Activated CD8-positive, alpha-beta memory T cell treated with anti-CD3 and anti-CD28 coated beads, Interleukin-2, amount 50 U/mL, for 48 hours (primary cell): ENCODE measurements around the gene HSD3B7.

ENCODE experiments used
- DNase-seq: peaks from one replicate; pipeline ENCODE4 v3.0.0-alpha.2; 2020

The HSD3B7 gene

GRCh38 chr16:30983898-30984610 lies 953 bp upstream of the HSD3B7 start:
- DNase-seq, result no peak

DNA sequence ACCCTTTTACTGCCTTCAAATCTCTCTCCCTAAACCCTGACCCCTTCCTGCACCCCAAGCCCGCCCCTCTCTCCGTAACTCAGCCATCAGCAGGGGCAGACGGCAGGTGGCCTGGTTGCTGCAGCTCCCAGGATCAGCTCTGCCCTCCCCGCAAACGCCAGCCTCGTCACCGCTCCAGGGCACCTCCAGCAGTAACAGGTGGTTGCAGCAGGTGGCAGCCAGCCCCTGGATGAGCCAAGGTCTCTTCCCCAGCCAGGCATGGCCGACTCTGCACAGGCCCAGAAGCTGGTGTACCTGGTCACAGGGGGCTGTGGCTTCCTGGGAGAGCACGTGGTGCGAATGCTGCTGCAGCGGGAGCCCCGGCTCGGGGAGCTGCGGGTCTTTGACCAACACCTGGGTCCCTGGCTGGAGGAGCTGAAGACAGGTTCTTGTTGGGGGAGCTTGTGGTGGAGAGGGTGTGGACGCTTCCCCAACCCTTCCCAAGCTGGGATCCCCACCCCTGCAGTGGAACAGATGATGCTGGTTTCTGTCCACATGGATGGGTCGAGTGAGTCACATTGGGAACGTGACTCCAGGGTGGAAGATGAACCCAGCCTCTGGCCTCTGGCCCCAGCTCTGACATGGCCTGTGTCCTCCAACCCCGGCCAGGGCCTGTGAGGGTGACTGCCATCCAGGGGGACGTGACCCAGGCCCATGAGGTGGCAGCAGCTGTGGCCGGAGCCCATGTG lies 558 bp downstream of the HSD3B7 start:
- no peak for DNase-seq

GRCh38 chr16:30986129-30986991 lies 1.4 kb downstream of the HSD3B7 start:
- DNase-seq, result no peak

- DNase-seq, result no peak
These were observed 2.7 kb downstream of the HSD3B7 start for GRCh38 chr16:30987581-30988190.

- DNase-seq, result no peak
These were observed 4.6 kb downstream of the HSD3B7 start for GRCh38 chr16:30989469-30990047.

DNA sequence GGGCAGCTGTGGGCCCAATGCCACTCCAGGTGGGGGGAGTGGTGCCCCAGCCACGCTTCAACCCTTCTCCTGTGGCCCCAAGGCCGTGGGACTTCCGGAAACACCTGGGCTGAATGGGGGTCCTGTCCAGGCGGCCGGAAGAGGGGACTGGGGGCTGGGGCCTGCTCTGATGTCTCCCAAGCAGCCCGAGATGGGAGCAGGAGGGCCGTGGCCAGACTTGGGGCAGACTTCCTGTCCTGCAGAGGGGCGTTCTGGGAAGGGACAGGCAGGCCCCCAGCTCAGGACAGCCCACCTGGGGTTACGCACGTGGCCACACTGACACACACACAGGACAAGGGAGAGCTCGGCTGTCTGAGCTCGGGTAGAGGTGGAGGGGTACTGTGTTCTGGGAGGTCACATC lies 5.1 kb downstream of the HSD3B7 start:
- no peak for DNase-seq

DNA sequence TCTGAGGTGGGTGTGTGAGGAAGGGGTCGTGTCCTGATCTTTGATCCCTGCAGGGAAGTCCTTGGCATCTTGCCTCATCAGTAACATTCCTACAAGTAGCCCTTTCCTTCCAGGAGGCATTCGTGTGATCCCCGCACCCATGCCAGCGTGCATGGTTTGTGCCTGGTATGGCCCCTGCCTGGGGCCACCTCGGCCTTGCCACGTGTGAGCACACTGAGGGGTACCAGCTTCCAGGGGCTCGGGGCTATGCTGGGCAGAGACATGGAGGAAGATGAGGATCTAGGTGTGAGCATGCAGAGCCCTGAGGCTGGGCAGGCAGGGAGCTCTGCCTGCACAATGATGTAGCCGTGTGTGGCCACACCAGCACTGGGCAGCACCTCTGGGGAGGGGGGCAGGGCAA lies 6.0 kb downstream of the HSD3B7 start:
- no peak for DNase-seq

- DNase-seq, result no peak
These were observed 7.3 kb downstream of the HSD3B7 start for GRCh38 chr16:30992276-30992780.

DNA sequence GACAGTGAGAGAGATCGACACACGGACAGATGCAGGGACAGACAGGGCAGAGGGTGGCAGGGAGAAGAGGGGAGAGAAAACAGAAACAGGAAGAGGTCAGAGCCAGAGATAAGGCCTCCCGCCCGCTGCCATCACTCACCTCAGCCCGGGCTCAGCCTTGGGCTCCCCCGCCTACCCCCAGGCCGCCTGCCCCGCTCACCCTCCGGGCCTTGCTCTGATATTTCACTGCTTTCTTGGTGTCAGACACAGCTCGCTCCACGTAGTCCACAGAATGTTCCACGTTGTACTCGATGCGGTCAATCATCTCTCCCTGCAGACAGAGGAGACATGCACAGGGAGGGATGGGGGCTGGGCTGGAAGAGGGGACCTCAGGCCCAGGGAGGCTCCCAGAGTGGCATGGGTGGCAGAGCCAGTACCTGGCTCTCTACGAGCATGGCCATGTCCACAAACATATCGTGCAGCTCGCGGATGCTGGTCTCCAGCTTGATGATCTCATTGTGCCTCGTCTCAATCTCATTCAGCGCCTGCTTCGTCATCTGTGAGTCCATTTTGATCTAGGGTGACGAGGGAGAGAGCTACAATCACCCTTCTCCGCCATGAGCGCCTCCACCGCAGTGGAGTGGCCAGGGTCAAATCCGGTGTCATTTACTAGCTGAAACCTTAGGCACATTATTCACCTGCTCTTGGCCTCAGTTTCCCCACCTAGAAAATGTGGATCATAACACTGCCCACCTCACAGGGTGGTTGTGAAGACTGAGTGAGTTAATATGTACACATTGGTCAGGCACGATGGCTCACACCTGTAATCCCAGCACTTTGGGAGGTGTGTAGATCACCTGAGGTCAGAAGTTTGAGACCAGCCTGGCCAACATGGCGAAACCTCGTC lies 8.2 kb downstream of the HSD3B7 start:
- no peak for DNase-seq

DNA sequence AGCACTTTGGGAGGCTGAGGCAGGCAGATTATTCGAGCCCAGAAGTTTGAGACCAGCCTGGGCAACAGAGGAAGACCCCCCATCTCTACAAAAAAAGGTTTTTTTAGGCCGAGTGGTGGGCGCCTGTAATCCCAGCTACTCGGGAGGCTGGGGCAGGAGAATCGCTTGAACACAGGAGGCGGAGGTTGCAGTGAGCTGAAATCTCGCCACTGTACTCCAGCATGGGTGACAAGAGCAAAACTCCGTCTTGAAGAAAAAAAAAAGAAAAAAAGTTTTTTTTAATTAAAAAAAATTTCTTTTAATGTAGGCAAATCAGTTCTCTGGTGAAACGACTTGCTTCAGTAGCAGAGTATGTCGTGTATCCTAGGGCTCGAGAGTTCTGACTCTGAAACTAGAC lies 10.9 kb downstream of the HSD3B7 start:
- DNase-seq, result no peak

GRCh38 chr16:30996324-30996984 lies 11.4 kb downstream of the HSD3B7 start:
- DNase-seq, result no peak

GRCh38 chr16:30996985-30997724 lies 12.1 kb downstream of the HSD3B7 start:
- peak; percentile 91 for DNase-seq

GRCh38 chr16:30997725-30998711 lies 13.0 kb downstream of the HSD3B7 start:
- no peak for DNase-seq

GRCh38 chr16:30998852-30999761 lies 14.1 kb downstream of the HSD3B7 start:
- DNase-seq, result no peak

DNA sequence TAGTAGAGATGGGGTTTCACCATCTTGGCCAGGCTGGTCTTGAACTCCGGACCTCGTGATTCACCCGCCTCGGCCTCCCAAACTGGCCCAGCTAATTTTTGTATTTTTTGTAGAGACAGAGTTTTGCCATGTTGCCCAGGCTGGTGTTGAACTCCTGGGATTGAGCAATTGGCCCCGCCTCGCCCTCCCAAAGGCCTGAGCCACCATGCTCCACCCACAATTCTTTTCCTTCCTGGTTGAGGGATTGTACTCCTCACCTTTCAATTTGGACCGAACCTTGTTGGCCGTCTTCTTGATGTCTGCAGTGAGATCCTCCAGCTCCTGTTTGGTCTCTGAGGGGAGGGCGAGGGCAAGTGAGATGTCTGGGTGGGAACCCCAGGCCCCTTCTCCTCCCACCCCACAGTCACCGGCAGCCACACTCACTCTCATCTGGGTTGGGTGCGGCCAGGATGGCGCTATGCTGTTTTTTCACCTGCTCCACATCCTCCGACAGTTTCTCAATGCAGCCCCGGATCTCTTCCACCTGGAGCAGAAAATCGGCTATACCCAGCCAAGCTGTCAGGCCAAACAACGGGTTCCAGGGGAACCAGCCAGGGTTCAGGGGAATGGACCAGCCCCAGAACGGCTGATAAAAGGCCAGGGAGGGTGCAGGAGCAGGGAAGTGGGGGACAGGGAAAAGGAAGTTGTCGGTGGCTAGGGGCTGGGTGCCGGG lies 15.8 kb downstream of the HSD3B7 start:
- DNase-seq, result no peak

GRCh38 chr16:31001507-31002249 lies 16.7 kb downstream of the HSD3B7 start:
- DNase-seq, result no peak
